HL-60 (cell line): ENCODE measurements around the gene HMGXB4.

Source experiments
- CTCF ChIP-seq: IDR thresholded peaks from one replicate; pipeline ENCODE4 v1.5.1; 2011; ENCODE audit warnings: low read length, control low read depth, inconsistent platforms; ENCODE audit not compliant: insufficient read depth
- POLR2AphosphoS5 ChIP-seq: IDR thresholded peaks from 2 replicates; pipeline ENCODE4 v1.6.1; 2012; ENCODE audit warnings: low read depth
- REST ChIP-seq: IDR thresholded peaks from 2 replicates; pipeline ENCODE4 v1.6.1; 2012; ENCODE audit warnings: low read depth; ENCODE audit not compliant: insufficient replicate concordance

- TF ChIP-seq CTCF: no peak
- TF ChIP-seq POLR2AphosphoS5: no peak
- no peak for TF ChIP-seq REST
Observed at GRCh38 chr22:35307372-35307771, 50.1 kb downstream of the HMGXB4 start.
